GM18498 (cell line): ENCODE data around the gene SLC22A31.
"Not testable (repeated sequence)": the region's sequence is repeated elsewhere in the genome, so short reads cannot be mapped to it uniquely, and the experiment has no call there.

ENCODE experiments used
- ATAC-seq: cut with Tn5 transposase; IDR thresholded peaks from one replicate; pipeline ENCODE4 v1.9.1; 2021; ENCODE audit warnings: mild to moderate bottlenecking, moderate library complexity; ENCODE audit not compliant: unreplicated experiment

SLC22A31 gene

DNA sequence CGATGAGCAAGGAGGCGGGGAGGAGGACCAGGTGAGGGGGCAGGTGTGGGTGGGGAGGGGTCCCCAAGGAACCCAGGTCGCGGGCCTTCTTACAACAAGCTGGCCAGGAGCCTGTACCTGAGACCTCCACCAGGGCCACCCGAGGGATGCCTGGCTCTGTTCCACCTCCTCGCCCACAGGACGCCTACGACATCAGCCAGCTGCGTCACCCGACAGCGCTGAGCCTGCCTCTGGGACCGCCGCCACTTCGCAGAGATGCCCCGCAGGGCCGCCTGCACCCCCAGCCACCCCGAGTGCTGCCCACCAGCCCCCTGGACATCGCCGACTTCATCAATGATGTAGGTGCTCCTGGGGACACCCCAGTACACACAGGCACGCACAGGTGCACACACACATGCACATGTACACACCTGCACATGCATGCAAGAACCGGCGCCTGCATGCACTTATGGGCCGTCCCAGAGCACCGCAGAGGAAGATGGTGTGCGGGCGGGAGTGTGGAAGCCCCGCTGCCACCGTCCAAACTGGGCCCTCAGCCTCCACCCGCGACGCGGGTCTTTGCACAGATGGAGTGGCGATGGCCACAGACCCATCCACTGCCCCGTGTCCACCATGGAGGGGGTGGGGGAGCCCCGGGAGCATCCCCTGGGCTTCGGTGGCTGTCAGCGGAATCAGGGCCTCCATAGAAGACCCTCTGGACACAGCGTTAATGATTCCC is 6.6 kb downstream of the SLC22A31 start:
- no peak for ATAC-seq

DNA sequence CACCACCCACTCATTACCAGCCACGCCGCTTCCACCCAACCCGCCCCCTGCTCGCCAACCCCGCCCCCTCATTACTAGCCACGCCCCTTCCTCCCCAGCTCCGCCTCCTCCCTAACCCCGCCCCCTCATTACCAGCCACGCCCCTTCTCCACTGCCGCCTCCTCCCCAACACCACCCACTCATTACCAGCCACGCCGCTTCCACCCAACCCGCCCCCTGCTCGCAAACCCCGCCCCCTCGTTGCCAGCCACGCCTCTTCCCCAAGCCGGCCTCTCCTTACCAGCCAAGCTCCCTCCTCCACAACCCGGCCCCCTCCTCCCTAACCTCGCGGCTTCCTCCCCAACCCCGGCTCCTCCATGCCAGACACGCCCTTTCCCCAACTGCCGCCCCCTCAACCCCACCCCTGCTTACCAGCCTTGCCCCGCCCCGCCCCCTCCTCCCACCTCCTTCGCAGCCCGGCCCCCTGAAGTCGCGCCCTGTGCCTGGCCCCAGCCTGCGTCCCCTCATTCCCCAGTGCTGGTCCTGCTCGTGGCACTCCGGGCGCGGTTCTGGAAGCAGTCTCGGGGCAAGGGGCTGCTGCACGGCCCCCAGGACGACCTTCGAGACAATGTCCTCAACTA is 7.3 kb downstream of the SLC22A31 start:
- ATAC-seq, result no peak

DNA sequence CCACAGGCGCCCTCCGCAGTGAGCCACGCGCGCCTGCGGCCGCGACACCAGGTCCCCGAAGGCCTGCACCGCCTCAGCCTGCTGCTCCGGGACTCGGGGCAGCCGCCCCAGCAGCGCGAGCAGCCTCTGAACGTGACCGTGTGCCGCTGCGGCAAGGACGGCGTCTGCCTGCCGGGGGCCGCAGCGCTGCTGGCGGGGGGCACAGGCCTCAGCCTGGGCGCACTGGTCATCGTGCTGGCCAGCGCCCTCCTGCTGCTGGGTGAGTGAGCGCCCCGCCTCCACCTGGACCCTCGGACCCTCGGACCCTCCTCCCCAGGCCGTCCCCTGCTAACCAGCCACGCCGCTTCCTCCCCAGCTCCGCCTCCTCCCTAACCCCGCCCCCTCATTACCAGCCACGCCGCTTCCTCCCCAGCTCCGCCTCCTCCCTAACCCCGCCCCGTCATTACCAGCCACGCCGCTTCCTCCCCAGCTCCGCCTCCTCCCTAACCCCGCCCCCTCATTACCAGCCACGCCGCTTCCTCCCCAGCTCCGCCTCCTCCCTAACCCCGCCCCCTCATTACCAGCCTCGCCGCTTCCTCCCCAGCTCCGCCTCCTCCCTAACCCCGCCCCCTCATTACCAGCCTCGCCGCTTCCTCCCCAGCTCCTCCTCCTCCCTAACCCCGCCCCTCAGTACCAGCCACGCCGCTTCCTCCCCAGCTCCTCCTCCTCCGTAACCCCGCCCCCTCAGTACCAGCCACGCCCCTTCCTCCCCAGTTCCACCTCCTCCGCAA is 8.0 kb downstream of the SLC22A31 start:
- ATAC-seq, result peak; percentile 40

DNA sequence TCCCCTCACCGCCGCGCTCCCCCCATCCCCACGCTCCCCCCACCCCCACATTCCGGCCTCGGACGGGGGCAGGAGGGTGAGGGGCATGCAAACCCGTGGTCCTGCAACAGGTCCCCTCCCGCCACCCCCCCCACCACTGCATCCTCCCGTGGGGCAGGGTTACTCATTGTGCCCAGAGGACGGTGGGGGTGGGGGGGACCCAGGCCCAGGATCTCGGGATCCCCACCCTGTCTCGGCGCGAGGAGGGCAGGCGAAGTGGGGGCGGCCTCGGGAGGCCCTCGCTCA is 8.5 kb downstream of the SLC22A31 start:
- ATAC-seq, result no peak

DNA sequence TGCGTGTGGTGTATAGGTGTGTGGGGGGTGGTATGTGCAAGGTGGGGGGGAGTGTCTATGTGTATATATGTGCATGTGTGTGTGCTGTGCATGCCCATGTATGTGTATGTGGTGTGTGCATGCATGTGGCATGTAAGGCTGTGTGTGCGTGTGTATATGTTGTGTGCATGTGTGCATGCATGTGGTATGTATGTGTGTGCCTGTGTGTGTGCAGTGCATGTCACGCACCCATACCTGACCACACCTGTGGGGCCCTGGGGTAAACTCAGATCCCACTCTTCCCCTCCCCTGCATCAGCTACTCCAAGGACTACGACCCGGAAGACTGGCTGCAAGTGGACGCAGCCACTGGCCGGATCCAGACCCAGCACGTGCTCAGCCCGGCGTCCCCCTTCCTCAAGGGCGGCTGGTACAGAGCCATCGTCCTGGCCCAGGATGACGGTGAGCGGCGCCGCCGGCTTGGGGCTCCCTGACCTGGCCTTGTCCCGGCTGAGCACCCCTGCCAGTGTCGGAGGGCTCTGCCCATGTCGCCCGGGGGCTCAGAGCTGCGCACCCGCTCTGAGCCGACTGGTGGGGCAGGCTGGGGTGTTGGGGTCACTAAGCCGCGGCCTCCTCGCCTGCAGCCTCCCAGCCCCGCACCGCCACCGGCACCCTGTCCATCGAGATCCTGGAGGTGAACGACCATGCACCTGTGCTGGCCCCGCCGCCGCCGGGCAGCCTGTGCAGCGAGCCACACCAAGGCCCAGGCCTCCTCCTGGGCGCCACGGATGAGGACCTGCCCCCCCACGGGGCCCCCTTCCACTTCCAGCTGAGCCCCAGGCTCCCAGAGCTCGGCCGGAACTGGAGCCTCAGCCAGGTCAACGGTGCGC is 9.1 kb downstream of the SLC22A31 start:
- ATAC-seq, result no peak

DNA sequence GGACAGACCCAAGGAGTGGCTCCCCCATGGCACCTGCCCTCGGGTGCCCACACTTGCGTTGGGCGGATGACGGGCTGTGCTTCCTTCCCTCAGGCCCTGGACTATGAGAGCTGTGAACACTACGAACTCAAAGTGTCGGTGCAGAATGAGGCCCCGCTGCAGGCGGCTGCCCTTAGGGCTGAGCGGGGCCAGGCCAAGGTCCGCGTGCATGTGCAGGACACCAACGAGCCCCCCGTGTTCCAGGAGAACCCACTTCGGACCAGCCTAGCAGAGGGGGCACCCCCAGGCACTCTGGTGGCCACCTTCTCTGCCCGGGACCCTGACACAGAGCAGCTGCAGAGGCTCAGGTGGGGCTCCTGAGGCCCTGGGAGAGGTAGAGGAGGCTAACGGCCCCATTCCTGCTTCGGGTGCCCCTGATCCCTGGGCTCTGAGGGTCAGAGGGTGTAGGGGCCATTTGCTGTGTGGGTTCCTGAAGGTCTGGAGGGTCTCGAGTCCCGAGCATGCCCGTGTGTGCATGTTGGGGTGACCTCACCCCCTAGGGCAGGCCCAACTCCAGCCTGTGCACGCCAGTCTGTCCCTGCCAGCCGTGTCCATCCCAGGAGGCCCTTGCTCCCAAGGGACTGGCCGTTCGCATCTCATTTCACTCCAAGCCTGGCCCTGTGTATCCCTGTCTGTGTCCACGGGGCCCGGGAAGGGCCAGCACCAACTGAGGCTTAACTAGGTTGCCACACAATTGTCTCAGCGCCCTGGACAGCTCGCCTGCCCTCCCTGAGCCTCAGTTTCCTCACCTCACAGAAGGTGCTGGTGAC is 10.0 kb downstream of the SLC22A31 start:
- ATAC-seq, result no peak

DNA sequence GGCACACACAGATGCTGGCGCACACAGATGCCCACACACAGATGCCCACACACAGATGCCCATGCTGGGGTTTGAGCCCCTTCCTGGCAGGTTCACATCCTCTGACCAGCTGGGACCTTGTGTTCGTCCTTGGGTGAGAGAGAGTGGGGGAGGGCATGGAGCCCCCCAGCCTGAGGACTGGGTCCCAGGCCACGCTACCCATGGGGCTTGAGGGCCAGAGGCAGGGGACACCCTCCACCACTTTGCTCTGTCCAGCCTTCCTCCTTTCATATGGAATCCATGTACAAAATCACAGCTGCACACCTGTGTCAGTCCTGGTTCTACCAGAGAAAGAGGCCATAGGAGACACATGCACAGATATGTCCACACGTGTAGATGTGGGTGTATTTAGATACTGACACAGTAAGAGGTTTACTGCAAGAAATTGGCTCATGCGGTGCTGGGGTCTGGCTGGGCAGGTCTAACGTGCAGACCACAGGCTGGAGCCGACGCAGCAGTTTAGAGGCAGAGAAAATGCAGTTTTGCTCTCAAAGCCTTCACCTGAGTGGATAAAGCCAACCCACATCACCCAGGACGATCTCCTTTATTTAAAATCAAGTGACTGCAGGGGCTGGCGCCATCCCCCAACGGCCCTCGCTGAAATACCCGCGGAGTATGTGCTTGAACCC is 10.8 kb downstream of the SLC22A31 start:
- ATAC-seq, result no peak

DNA sequence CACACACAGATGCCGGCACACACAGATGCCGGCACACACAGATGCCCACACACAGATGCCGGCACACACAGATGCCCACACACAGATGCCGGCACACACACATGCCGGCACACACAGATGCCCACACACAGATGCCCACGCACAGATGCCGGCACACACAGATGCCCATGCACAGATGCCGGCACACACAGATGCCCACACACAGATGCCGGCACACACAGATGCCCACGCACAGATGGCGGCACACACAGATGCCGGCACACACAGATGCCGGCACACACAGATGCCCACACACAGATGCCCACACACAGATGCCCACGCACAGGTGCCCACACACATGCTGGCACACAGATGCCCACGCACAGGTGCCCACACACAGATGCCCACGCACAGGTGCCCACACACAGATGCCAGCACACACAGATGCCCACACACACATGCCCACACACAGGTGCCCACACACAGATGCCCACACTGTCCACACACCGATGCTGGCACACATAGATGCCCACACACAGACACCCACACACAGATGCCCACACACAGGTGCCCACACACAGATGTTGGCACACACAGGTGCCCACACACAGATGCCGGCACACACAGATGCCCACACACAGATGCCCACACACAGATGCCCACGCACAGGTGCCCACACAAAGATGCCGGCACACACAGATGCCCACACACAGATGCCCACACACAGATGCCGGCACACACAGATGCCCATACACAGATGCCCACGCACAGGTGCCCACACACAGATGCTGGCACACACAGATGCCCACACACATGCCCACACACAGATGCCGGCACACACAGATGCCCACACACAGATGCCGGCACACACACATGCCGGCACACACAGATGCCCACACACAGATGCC is 11.6 kb downstream of the SLC22A31 start:
- ATAC-seq, result not testable (repeated sequence)

DNA sequence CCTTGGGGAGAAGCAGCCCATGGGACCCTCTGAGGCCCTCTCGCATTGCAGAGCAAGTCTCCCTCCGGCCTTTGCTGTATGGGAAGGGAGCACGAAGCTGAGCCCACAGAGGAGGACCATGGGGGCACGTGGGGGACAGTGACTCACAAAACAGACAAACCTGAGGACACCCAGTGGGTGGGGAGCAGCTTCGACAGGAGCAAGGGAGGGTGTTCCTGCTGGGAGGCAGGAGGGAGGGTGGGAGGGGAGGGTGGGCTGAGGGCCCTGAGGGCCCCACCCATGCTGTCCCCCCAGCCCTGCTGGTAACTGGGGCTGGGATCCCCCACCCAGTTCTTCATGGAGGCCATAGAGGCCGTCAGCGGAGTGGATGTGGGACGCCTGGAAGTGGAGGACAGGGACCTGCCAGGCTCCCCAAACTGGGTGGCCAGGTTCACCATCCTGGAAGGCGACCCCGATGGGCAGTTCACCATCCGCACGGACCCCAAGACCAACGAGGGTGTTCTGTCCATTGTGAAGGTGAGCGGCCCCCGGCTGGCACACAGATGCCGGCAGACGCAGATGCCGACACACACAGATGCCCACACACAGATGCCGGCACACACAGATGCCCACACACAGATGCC is 12.5 kb downstream of the SLC22A31 start:
- no peak for ATAC-seq

DNA sequence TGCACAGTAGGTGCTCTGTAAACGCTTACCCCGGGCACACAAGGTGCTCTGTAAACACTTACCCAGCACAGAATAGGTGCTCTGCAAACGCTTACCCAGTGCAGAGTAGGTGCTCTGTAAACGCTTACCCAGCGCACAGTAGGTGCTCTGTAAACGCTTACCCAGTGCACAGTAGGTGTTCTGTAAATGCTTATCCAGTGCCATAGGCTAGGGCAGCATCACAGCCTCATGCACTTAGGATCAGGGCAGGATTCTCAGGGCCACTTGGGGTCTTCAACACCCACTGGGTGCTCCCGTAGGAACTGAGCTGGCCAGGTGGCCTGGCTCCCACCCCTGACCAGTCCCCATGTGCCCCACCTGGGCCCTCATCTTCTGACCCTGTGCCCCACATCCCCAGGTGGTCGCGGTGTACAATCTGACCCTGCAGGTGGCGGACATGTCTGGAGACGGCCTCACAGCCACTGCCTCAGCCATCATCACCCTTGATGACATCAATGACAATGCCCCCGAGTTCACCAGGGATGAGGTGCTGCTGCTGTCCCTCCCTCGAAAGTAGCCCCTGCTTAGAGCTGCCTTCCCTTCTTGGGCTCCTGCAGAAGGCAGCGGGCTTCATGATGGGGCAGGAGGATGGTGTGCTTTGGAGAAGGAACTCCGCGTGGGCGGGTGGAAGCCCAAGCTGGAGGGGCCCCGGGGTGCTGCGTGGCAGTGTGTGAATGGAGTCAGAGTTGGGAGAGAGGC is 13.1 kb downstream of the SLC22A31 start:
- no peak for ATAC-seq

DNA sequence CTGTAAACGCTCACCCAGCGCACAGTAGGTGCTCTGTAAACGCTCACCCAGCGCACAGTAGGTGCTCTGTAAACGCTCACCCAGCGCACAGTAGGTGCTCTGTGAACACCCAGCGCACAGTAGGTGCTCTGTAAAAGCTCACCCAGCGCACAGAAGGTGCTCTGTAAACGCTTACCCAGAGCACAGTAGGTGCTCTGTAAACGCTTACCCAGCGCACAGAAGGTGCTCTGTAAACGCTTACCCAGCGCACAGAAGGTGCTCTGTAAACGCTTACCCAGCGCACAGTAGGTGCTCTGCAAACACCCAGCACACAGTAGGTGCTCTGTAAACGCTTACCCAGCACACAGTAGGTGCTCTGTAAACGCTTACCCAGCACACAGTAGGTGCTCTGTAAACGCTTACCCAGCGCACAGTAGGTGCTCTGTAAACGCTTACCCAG is 13.7 kb downstream of the SLC22A31 start:
- ATAC-seq, result not testable (repeated sequence)

DNA sequence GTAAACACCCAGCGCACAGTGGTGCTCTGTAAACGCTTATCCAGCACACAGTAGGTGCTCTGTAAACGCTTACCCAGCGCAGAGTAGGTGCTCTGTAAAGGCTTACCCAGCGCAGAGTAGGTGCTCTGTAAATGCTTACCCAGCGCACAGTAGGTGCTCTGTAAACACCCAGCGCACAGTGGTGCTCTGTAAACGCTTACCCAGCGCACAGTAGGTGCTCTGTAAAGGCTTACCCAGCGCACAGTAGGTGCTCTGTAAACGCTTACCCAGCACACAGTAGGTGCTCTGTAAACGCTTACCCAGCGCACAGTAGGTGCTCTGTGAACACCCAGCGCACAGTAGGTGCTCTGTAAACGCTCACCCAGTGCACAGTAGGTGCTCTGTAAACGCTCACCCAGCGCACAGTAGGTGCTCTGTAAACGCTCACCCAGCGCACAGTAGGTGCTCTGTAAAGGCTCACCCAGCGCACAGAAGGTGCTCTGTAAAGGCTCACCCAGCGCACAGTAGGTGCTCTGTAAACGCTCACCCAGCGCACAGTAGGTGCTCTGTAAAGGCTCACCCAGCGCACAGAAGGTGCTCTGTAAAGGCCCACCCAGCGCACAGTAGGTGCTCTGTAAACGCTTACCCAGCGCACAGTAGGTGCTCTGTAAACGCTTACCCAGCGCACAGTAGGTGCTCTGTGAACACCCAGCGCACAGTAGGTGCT is 14.3 kb downstream of the SLC22A31 start:
- ATAC-seq, result not testable (repeated sequence)

DNA sequence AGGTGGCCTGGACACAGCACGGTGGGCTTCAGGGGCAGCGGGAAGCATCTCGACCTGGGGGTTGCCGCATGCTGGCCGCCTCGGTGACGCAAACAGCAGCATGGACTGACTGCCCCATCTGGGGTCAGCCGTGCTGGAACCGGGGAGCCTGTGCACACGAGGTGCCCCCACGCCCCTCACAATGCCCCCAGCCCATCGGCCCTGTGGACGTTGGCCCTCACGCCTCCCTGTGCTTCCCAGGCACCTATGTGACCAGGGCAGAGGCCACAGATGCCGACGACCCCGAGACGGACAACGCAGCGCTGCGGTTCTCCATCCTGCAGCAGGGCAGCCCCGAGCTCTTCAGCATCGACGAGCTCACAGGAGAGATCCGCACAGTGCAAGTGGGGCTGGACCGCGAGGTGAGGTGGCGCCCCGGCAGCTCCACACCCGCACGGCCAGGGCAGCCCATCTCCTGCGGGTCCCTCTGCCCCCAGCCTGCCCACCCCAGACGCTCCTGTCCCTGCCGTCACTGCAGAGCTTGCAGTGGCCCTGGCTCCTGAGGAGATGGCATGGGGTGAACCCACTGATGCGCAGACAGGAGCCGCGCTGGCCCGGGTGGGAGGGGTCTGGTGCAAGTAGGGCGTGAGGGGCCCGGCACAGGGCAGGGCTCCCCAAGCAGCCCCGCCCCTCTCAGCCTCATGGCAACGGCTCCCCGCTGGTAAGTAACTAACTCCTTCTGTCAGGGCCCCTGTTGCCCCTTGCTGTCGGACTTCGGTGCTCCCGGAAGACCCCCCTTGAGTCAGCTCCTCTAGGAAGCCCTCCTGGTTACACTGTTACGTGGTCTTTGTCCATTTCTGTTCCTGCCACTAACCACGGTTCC is 15.2 kb downstream of the SLC22A31 start:
- no peak for ATAC-seq

DNA sequence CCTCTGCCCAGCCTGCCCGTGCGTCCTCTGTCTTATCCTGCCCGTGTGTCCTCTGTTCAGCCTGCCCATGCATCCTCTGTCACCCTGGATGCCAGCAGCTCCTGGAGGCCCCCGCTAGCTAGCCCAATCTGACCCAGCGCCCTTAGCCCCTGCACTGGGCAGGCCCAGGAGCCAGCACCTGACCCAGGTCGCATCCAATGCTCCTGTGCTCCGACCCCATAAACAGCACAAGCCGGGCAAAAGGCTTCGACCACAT is 15.7 kb downstream of the SLC22A31 start:
- no peak for ATAC-seq

DNA sequence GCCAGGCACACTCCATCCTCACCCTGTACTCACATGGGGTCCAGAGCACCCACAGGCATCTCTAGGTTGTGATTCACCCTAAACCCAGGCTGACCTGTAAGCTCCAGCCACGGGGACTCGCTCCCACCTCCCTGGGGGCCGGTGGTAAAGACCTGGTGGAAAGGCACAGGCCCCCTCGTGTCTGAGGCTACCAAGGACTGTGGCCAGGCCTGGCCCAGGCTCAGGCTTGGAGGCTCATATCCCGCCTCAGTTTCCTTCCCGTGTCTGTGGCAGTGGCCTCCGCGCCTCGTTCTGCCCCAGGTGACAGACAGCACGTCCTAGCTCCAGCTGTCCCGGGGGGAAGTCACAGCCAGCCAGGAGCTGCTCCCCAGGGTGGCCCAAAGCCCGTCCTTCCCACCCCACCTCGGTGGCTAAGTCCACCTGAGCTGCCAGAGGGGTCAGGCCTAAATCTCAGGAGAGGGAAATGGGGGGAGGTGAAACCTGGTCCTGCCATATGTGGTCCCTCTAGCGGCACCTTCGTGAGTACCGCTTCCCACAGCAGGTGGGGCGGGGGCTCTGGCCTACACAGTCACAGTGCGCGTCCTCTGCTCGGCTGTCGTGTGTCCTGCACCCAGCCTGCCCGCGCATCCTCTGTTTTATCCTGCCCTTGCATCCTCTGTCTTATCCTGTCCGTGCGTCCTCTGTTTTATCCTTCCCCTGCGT is 16.2 kb downstream of the SLC22A31 start:
- no peak for ATAC-seq

DNA sequence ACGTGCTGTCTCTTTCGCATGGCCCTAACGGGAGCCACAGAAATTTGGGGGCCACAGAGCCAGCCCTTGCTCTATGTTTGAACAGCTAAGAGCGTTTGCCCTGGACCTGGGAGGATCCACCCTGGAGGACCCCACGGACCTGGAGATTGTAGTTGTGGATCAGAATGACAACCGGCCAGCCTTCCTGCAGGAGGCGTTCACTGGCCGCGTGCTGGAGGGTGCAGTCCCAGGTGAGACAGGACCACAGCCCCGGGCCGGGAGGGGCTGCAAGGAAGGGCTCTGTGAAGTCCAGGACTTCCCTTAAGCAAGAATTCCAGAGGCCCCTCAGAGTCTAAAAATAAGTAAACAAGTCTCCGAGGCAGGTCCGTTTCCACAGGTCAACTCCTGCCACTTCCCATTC is 16.9 kb downstream of the SLC22A31 start:
- ATAC-seq, result no peak
